ENCODE measurements around the gene PLD1.
"Not testable (repeated sequence)": the region's sequence is repeated elsewhere in the genome, so short reads cannot be mapped to it uniquely, and the experiment has no call there.

Gene PLD1, protein sequence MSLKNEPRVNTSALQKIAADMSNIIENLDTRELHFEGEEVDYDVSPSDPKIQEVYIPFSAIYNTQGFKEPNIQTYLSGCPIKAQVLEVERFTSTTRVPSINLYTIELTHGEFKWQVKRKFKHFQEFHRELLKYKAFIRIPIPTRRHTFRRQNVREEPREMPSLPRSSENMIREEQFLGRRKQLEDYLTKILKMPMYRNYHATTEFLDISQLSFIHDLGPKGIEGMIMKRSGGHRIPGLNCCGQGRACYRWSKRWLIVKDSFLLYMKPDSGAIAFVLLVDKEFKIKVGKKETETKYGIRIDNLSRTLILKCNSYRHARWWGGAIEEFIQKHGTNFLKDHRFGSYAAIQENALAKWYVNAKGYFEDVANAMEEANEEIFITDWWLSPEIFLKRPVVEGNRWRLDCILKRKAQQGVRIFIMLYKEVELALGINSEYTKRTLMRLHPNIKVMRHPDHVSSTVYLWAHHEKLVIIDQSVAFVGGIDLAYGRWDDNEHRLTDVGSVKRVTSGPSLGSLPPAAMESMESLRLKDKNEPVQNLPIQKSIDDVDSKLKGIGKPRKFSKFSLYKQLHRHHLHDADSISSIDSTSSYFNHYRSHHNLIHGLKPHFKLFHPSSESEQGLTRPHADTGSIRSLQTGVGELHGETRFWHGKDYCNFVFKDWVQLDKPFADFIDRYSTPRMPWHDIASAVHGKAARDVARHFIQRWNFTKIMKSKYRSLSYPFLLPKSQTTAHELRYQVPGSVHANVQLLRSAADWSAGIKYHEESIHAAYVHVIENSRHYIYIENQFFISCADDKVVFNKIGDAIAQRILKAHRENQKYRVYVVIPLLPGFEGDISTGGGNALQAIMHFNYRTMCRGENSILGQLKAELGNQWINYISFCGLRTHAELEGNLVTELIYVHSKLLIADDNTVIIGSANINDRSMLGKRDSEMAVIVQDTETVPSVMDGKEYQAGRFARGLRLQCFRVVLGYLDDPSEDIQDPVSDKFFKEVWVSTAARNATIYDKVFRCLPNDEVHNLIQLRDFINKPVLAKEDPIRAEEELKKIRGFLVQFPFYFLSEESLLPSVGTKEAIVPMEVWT

DNA sequence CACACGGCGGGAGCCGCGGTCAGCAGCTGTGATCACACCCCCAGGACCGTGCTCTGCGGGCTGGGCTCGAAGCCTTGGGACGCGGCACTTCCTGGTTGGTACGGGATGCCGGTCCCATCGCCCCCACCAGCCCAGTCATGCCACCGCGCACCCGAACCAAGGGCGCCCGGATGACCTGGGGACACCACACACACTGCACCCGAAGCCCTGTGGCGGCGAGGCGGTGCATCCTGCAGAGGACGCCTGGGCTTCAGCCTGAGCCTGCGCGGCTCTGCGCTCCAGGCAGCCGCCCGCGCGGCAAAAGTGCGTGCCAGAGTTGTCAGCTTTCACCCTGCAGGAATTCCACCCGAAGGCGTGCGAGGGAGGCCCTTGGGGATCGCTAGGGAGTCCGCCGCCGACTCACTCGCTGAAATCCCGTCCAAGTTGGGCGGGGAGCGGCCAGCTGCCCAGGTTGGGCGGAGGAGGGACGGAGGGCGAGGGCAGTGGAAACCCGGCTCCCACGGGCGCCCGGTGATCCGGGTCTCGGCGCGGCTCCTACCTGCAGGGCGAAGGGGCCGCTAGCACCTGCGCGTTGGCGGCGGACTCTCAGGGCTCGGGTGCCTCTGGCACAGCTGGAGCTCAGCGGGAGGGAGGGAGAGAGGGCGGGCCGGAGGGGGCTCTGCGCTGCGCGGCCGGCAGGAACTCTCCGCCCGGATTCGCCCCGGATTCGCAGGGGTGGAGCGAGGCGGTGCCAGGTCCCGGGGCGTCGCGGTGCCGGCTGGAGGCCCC lies at the start of gene PLD1:
PLD1 (minus strand) TSS at position 623 of the 768 bp plus-strand sequence. CDS start 72,432 bp downstream, outside the sequence.
- DNase-seq (ENCODE audit: low spot score): peak; percentile 79

DNA sequence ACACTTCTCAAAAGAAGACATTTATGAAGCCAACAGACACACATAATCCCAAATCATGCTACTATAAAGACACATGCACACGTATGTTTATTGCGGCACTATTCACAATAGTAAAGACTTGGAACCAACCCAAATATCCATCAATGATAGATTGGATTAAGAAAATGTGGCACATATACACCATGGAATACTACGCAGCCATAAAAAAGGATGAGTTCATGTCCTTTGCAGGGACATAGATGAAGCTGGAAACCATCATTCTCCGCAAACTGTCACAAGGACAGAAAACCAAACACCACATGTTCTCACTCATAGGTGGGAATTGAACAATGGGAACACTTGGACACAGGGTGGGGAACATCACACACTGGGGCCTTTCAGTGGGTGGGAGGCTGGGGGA lies 48.5 kb upstream of the PLD1 start:
- not testable (repeated sequence) for DNase-seq (ENCODE audit: low spot score)

DNA sequence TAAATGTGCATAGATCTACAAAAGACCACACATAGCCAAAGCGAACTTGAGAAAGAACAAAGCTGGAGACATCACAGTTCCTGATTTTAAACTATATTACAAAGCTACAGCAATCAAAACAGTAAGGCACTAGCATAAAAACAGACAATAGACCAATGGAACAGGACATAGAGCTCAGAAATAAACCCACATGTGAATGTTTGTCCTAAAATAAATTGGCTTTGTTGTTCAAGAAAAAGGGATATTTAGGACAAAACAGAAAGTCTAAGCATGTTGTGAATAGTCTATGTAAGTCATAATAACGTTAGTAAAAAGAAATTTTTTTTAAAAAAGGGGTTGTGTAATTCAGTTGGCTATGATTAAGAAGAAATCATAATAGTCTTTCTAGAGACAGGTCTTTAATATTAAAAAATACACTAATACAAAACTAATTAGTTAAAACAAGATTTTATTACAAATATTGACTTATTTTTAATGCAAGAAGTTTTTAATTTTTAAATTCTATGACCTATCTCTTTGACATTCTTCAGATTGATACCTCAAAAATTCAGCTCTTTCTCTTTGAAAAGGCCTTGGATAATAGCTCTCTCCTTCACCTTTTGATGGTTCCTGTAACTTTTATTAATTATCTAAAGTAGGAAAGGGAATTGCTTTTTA lies 44.5 kb upstream of the PLD1 start:
- DNase-seq (ENCODE audit: low spot score): no peak

DNA sequence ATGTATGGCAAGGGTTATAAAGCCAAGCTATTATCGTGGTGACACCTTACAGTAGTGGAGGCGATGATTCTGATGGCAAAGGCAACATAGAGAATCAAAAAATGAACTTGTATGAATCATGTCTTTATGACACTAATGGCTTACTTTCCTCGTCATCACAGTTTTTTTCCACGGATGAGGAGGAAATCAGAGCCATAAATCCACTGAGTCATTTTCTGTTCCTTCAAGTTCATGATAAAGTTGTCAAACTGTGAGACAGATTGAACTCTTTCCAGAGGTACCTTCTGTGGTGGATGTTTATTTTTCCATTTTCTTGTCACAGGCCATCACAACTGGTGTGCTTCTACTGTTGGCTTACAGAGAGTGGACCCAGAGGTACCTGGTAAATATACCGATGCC lies 41.4 kb upstream of the PLD1 start:
- DNase-seq (ENCODE audit: low spot score): peak; percentile 46

DNA sequence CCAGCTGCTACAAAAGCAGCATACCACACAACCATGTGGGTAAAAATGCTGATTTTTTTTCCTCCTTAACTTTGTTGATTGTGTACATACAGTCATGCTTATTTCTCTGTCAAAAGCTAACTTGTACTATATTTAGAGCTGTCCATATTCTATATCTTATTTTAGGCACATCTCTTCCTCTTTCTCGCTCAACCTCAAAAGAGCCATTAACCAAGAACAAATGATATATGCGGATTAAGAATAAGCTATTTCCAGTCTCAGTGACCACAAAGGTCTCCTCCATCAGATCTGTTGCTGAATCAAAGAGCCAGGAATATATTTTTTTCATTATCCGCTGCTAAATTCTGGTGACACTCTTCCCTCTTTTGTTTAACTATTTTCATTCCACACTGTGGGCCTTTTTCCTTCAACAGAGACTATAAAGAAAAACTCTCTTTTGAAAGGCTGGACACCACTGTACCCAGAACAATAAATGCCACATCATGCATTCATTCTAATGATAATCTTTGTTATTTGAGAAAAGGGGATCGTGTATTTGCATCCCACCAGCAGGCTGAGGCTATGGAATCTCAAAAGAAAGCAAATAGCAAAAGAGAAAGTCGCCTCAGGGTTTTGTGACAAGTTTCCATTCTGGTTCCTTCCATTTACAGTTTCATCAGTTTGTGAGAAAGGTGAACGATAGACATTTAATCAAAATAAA lies 40.8 kb upstream of the PLD1 start:
- no peak for DNase-seq (ENCODE audit: low spot score)

DNA sequence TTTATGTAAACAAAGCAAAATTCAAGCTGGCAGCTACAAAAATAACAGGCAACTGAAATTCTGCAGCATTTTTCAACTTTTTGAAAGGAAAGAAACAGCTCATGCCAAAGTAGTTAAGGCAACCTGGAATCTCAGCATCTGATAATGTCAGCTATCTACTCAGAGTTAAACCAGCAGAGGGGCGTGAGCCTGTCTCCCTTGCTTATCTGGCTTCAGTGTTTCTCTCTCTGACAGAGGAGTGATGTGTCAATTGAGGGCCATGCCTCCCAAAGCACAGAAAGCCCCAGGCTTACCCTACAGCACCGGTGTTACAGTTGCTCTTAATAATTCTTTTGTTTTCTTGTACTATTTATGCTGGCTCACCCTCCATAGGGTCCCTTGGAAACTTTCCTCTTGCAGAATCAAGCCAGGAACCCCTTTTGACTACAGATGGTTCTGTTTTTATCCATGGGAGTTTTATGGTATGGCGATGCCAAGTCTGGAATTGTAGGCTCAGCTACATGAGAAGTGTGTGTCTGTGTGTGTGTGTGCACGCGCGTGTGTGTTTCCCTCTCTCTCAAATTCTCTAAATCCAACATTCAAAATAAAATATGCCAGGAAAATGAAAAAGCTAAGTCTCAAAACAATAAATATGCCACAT lies 40.2 kb upstream of the PLD1 start:
- no peak for DNase-seq (ENCODE audit: low spot score)

DNA sequence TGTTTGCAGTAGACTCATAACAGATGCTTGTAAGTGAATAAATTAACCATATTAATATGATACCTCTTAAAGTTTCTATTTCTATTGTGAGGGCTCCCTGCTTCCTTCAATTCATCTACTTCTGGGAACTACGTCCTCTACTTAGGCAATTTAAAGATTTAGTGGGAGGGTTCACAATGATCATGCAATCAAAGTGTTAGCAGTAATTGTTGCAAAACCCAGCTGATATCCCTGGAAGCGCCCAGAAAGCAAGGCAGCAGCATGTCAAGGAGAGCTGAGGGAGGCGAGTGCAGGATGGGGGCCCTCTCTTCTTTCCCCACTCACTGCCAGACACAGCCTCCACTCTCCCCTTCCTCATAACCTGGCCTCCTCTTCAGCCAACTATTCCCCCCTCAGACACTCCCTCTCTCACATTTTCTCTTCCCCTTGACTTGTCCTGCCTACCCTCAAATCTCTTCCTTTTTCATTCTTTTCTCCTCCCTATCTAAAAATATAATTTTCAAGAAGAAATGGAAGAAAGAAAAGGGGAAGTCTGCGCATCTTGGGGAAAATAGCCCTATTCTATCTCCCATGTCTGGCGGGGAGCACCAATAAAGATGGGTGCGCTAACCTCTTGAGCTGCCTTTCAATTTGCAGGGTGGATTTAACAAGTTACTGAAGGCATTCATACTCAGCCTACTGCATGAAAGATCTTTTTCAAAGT lies 39.5 kb upstream of the PLD1 start:
- DNase-seq (ENCODE audit: low spot score): no peak

DNA sequence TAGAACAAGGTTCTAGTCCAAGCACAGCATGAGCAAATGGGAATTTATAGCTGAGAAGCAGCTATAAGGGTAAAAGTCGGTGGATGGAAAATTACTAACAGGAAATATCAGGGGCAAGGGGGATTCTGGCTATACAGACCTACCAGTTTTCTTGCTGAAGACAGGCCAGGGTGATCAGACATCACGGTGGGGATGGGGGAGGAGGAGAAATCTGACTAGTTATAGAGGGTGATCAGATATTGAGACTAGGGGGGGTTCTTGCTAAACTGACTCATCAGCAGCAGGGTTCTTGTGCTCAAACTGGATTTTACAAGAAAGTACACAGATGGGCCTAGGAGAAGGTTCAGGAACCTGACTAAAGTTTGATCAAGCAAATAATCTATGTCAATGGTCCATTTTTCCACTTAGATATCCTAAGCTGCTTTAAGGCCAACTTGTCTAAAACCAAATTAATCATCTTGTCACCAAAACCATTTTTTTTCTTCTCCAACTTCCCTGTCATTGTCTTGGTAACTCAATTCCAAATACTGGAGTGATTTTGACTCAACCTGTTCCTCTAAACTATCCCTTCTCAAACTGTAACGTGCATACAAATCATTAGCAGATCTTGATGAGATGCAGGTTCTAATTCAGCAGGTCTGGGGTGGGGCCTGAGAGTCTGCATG lies 37.4 kb upstream of the PLD1 start:
- DNase-seq (ENCODE audit: low spot score): no peak

DNA sequence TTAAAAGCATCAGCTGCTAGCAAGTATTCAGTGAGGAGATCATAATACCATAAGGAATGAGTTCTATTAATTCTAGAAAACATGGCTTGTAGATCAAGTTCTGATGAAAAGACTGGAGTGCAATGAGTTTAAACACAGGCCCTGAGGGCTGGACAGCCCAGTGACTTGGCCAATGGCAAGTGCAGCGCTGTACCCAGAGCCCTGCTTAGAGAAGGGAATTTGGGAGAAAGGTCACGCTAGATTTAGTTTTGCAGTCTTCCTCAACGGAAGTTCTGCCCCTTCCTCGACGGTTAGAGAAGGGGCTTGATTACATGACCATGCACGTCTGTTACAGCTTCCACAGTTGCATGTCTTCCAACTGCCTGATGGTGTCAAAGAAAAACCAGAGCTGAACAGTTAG lies 36.9 kb upstream of the PLD1 start:
- DNase-seq (ENCODE audit: low spot score): no peak

DNA sequence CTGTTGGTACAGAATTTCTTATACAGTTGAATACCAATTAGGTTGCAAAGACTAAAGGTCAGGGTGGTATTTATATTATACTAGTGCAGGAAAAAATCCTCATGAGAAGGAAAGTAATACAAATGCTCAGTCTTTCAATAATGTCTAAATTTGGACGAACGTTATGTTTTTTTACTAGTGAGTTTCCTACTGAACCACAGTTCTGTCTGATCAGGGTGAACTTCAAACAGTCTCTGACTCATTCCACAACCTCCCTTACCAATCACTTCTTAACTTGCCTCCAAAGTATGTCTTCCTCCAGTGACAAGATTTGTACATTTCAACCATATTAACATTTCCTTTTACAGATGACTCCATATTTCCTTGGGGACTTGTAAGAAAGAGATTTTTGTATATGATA lies 36.3 kb upstream of the PLD1 start:
- DNase-seq (ENCODE audit: low spot score): no peak

DNA sequence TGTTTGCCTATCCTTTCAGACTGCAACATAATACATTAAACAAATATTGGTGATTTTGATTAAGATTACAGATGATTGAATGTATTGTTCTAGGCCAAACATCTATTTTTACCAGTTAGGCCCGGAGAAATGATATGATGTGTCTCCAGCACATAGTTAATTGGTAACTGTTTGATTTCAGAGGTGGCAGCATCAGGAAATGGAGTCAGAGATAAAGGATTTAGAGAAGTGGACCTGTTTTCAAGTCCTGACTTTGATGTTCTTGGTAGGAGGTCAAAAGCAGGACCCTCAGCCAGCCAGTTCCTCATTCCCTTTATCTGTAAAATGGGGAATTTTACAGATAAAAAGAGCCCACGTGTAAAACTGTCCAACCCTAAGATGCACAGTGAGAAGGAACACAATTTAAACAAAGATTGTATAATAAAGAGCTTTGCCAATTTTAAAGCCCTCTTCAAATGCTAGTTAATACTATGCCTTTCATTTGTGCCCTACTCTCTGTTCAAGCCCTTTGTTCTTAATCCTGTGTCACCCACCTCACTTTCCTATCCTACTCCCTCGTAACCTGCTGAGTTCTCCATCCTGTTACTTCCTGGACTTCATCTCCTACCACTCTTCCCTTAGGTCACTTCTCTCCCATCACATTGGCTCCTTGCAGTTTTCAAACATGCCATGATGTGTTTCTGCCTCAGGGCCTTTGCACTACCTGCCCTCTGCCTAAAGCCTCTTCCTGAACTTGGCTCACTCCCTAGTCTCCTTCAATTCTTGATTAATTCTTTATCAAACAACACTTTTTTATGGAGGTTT lies 35.4 kb upstream of the PLD1 start:
- no peak for DNase-seq (ENCODE audit: low spot score)

DNA sequence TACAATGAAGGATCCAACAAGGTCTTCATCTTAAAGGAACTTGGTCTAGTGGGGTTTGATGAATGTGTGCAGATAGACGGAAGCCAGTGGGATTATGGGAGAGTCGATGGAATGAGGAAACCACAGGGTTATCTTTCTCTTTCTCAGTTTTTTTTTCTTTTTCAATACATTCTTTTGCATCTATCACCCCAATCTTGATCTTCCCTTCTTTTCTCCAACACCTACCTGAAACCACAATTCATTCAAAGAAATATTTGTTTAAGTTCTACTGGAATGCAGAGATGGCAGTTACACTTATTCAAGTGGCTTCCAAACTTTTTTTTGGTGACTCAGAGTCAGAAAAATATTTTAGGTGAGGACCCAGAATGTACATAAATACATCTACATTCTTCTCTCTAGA lies 34.6 kb upstream of the PLD1 start:
- DNase-seq (ENCODE audit: low spot score): no peak

DNA sequence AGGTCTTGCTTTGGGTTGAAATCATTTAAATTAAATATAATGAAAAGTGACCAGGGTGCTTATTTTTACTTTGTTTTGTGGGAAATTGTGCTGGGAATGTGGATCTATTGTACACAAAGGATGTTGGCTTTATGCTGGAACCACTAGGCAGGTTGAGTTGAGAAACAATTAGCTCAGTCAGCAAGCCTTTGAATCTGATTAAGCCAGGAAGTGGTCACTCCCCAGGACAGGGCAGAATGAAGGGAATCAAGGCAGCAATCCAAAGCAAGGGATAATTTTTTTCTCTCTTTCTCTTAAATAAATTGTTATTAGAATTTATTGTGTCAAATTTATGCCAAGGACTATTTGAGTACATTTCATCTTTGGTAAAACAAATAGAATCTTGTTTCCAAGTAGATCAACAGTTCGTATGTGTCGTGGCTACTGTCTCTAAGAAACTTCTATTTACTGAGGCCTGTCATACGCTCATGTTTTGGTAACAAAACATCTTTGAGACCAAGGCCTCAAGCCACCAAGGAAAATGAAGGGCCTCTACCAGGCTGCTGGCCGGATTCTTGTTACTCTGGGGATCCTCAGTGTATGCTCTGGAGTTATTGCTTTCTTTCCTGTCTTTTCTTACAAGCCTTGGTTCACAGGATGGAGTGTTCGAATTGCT lies 32.7 kb upstream of the PLD1 start, which contains the start of gene TMEM212:
TMEM212 (plus strand) TSS at position 486 of the 655 bp plus-strand sequence; CDS start at position 521, 35 bp downstream.
- no peak for DNase-seq (ENCODE audit: low spot score)

DNA sequence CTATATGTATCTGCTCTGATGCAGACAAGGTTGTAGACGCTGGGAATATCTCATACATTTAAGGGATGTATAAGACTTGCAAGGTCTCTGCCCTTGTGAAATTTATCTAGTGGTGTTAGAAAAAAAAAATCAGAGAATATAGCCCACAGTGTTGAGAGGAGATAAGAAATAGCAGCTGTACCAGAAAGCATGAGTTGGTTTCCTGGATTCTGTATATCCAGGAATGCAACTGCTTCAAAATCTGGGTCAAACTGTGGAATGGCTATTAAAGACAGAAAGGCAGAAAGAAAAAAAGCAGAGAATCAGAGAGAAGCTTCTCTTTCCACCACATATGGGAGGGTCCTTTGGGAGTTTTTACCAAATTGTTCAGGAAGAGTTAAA lies 31.3 kb upstream of the PLD1 start:
- DNase-seq (ENCODE audit: low spot score): no peak

DNA sequence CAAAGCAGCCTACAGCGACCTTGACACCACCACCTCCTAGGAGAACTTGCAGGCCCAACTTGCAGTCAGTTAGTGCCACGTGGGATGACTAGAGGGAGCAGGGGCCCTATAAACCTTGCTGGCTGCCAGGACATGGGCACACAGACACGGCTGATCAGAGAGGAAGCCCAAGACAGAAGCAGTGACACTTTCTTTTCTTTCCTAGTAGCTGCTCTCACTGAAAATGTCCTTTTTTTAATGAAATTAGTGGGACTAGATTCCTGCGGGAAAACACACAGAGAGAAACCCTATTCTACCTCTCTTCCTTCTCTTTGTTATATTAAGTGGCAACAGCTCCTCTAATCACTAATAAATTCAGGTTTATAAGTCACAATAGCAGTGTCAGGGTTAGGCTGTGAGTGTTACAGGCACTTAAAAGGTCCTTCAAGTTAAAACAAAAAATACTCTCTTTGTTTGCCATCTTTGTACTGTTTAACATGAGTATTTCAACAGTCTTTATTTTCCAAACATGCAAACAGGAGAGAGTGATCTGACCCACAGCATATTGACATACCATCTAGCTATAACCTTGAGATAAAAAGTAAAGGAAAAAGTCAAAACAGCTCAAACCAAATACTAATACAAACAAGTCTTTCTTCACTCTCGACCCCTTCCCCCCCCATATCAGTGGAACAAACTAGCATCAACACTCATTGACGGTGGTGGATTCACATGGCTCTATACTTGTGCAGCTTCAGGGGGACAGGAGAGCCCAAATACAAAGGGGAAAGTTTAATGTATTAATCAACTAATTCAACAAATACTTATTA lies 30.7 kb upstream of the PLD1 start:
- DNase-seq (ENCODE audit: low spot score): no peak

DNA sequence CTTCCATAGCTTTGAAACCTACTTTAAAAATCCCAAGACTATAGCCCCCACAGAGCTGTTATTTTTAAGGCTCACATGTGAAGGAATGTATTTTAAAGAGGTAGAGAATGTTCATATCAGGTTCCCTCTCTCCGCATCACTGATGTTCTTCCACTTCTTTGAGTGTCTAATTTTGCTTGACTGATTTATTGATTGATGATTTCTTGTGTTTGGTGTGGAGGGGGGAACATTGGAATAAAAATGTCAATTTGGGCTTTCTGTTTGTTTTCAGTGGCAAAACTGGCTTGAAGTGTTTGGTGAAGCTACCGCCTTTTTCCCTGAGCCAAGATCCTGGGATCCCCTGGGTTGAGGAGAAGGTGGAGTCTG lies 30.1 kb upstream of the PLD1 start:
- DNase-seq (ENCODE audit: low spot score): no peak

DNA sequence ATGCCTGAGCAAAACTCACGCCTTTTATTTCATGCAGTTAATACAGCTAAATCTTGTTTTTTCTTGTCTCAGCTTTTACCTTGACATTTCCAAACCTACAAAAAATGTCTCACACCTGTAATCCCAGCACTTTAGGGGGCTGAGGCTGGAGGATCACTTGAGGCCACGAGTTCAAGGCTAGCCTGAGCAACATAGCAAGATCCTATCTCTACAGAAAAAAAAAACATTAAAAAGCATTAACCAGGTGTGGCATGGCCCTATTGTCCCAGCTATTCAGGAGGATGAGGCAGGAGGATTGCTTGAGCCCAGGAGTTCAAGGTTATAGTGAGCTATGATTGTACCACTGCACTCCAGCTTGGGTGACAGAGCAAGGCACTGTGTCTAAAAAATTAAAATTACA lies 29.0 kb upstream of the PLD1 start:
- no peak for DNase-seq (ENCODE audit: low spot score)

Data from putamen (tissue), 1 donor.